SK-N-SH (cell line): ENCODE results near the gene SIDT1. TPM values are rescaled to one million over a fixed set of nuclear protein-coding genes. Genes with fewer than 3 reads are reported as not detected.

Source experiments
- CTCF ChIA-PET: fragments of 300-600, 350-600 bp; formaldehyde crosslinking; extraction: SDS; loops from one replicate; lab custom pipeline; 2021; lab: Yijun Ruan, JAX
- POLR2A ChIA-PET: fragments of 350-600 bp; sonication (Branson Sonifier 250); formaldehyde crosslinking; extraction: SDS; loops from one replicate; lab custom pipeline; 2020; ENCODE audit warnings: antibody characterized with exemption, inconsistent platforms; lab: Yijun Ruan, JAX
- DNase-seq: peaks from one replicate; pipeline ENCODE4 v3.0.0; 2012
- H2AFZ ChIP-seq: fragments of 200-600 bp; sonication (generic); 2 replicates; pipeline ENCODE4 v1.8.1; 2016; ENCODE audit warnings: antibody characterized with exemption, mild to moderate bottlenecking, low read depth
- H3F3A ChIP-seq: fragments of 200-600 bp; sonication (generic); replicated peaks from 2 replicates; pipeline ENCODE3; 2016; ENCODE audit warnings: antibody characterized with exemption, mild to moderate bottlenecking; ENCODE audit not compliant: insufficient read depth
- H3K27ac ChIP-seq, 2 experiments: fragments of 200-500 bp in 1 of 2; fragments of 200-600 bp in 1 of 2; sonication (Bioruptor generic) in 1 of 2; sonication (generic), shearing (Covaris generic) in 1 of 2; 2 replicates each; pipeline versions ENCODE4 v1.5.1 to v1.6.1; 2014 to 2016; ENCODE audit warnings: low read depth in 2 of 2, inconsistent platforms in 1 of 2, low read length in 1 of 2, mild to moderate bottlenecking in 1 of 2, mixed read lengths in 1 of 2
- H3K27me3 ChIP-seq: fragments of 200-600 bp; sonication (generic), shearing (Covaris generic); 2 replicates; pipeline ENCODE4 v1.6.1; 2016; ENCODE audit warnings: mixed run types; ENCODE audit not compliant: insufficient read depth
- H3K36me3 ChIP-seq, 2 experiments: fragments of 200-500 bp in 1 of 2; fragments of 200-600 bp in 1 of 2; sonication (Bioruptor generic) in 1 of 2; sonication (generic) in 1 of 2; replicated peaks in 1 of 2; 2 replicates each; pipeline versions ENCODE3 to v1.5.1; 2014 to 2016; ENCODE audit warnings: low read length in 1 of 2, mild to moderate bottlenecking in 1 of 2; ENCODE audit not compliant: insufficient read depth in 2 of 2, control insufficient read depth in 1 of 2
- H3K4me1 ChIP-seq, 2 experiments: fragments of 200-500 bp in 1 of 2; fragments of 200-600 bp in 1 of 2; sonication (Bioruptor generic) in 1 of 2; sonication (generic), shearing (Covaris generic) in 1 of 2; 2 replicates each; pipeline versions ENCODE4 v1.5.1 to v1.6.1; 2014 to 2016; ENCODE audit warnings: low read depth in 1 of 2, low read length in 1 of 2, mixed run types in 1 of 2; ENCODE audit not compliant: insufficient read depth in 2 of 2, control insufficient read depth in 1 of 2
- H3K4me2 ChIP-seq: fragments of 200-600 bp; sonication (generic), shearing (Covaris generic); 2 replicates; pipeline ENCODE4 v1.6.1; 2017; ENCODE audit warnings: mixed run types
- H3K4me3 ChIP-seq, 2 experiments: fragments of 200-500 bp in 1 of 2; fragments of 200-600 bp in 1 of 2; sonication (Bioruptor generic) in 1 of 2; sonication (generic), shearing (Covaris generic) in 1 of 2; 2 replicates each; pipeline versions ENCODE4 v1.5.1 to v1.8.1; 2014 to 2016; ENCODE audit warnings: low read depth in 2 of 2, inconsistent platforms in 1 of 2, low read length in 1 of 2, mild to moderate bottlenecking in 1 of 2, mixed read lengths in 1 of 2, moderate library complexity in 1 of 2
- H3K79me2 ChIP-seq: fragments of 200-600 bp; sonication (generic); 2 replicates; pipeline ENCODE4 v1.8.1; 2017; ENCODE audit warnings: mild to moderate bottlenecking; ENCODE audit not compliant: insufficient read depth
- H3K9ac ChIP-seq: fragments of 200-600 bp; sonication (generic); 2 replicates; pipeline ENCODE4 v1.6.1; 2017; ENCODE audit warnings: mixed run types
- H3K9me2 ChIP-seq: fragments of 200-600 bp; sonication (generic); 2 replicates; pipeline ENCODE4 v1.6.1; 2017; ENCODE audit warnings: mixed run types
- H3K9me3 ChIP-seq: fragments of 200-600 bp; sonication (generic); 2 replicates; pipeline ENCODE4 v1.6.1; 2017; ENCODE audit warnings: mixed run types, mild to moderate bottlenecking, moderate library complexity
- H4K20me1 ChIP-seq: fragments of 200-600 bp; sonication (generic); 2 replicates; pipeline ENCODE4 v1.6.1; 2017; ENCODE audit warnings: mild to moderate bottlenecking, mixed run types; ENCODE audit not compliant: insufficient read depth
- ELF1 ChIP-seq: IDR thresholded peaks from 2 replicates; pipeline ENCODE4 v1.4.0; 2012
- EP300 ChIP-seq, 2 experiments: IDR thresholded peaks; 2 replicates each; pipeline versions ENCODE4 v1.4.0 to v1.6.1; 2012; ENCODE audit warnings: borderline replicate concordance in 1 of 2, low read depth in 1 of 2, low read length in 1 of 2
- EZH2phosphoT487 ChIP-seq: fragments of 200-600 bp; sonication (generic); IDR thresholded peaks from 2 replicates; pipeline ENCODE4 v1.6.1; 2017; ENCODE audit warnings: low read depth, mixed run types, mild to moderate bottlenecking, antibody characterized with exemption, moderate library complexity, borderline replicate concordance
- FOSL2 ChIP-seq: IDR thresholded peaks from 2 replicates; pipeline ENCODE4 v1.4.0; 2012; ENCODE audit warnings: low read depth, mild to moderate bottlenecking, moderate library complexity, borderline replicate concordance
- FOXM1 ChIP-seq: IDR thresholded peaks from 2 replicates; pipeline ENCODE4 v1.4.0; 2012; ENCODE audit warnings: low read depth, mild to moderate bottlenecking
- GABPA ChIP-seq: IDR thresholded peaks from 2 replicates; pipeline ENCODE4 v1.4.0; 2012; ENCODE audit warnings: low read depth, mild to moderate bottlenecking
- JUND ChIP-seq: IDR thresholded peaks from 2 replicates; pipeline ENCODE4 v1.4.0; 2012
- MEF2A ChIP-seq: IDR thresholded peaks from 2 replicates; pipeline ENCODE4 v1.4.0; 2012; ENCODE audit warnings: low read depth, borderline replicate concordance
- POLR2AphosphoS5 ChIP-seq: IDR thresholded peaks from 2 replicates; pipeline ENCODE4 v1.6.1; 2012; ENCODE audit warnings: low read depth, low read length
- RAD21 ChIP-seq: IDR thresholded peaks from 2 replicates; pipeline ENCODE4 v1.6.1; 2012; ENCODE audit warnings: mild to moderate bottlenecking, low read length
- SIN3A ChIP-seq: IDR thresholded peaks from 2 replicates; pipeline ENCODE4 v1.6.1; 2012; ENCODE audit warnings: low read depth, mild to moderate bottlenecking, low read length, moderate library complexity, borderline replicate concordance
- TEAD4 ChIP-seq: IDR thresholded peaks from 2 replicates; pipeline ENCODE4 v1.4.0; 2012; ENCODE audit warnings: mild to moderate bottlenecking, borderline replicate concordance; ENCODE audit not compliant: insufficient read depth
- WGBS: methylation state at CpG from one replicate; pipeline ENCODE4 v1.1.6; 2017; ENCODE audit warnings: low lambda C conversion rate; 5-methylcytosine and 5-hydroxymethylcytosine counted together
- polyA plus RNA-seq, 3 experiments: library from polyadenylated mRNA; depleted of rRNA; stranded (reverse); fragments of >200 nt; gene quantifications; 2 replicates each; pipeline ENCODE4 v1.2.3, GENCODE V29; 2012
- TF ChIP-seq, protein P1 (sequence below): fragments of 200-600 bp; sonication (generic); IDR thresholded peaks from 2 replicates; pipeline ENCODE4 v1.6.1; 2017; ENCODE audit warnings: antibody characterized with exemption, mild to moderate bottlenecking, moderate library complexity
- TF ChIP-seq, protein P2 (sequence below): fragments of 150-350 bp; IDR thresholded peaks from 2 replicates; pipeline ENCODE4 v1.6.1; 2017; ENCODE audit warnings: antibody characterized with exemption, low read length, low read depth, borderline replicate concordance
- TF ChIP-seq, protein P3 (sequence below): IDR thresholded peaks from 2 replicates; pipeline ENCODE4; 2012
- TF ChIP-seq, protein P4 (sequence below): fragments of 150-350 bp; IDR thresholded peaks from 2 replicates; pipeline ENCODE4 v1.6.1; 2016; ENCODE audit warnings: mild to moderate bottlenecking, low read depth, low read length
- TF ChIP-seq, protein P5 (sequence below): IDR thresholded peaks from 2 replicates; pipeline ENCODE4 v1.6.1; 2012; ENCODE audit warnings: mild to moderate bottlenecking, low read depth, low read length, moderate library complexity
- TF ChIP-seq, protein P6 (sequence below): IDR thresholded peaks from 2 replicates; pipeline ENCODE4 v1.4.0; 2012; ENCODE audit warnings: low read depth

Gene SIDT1
- polyA plus RNA-seq, 1 of the 3 experiments (the other 2 are of a cell fraction), result 0.02 TPM

DNA sequence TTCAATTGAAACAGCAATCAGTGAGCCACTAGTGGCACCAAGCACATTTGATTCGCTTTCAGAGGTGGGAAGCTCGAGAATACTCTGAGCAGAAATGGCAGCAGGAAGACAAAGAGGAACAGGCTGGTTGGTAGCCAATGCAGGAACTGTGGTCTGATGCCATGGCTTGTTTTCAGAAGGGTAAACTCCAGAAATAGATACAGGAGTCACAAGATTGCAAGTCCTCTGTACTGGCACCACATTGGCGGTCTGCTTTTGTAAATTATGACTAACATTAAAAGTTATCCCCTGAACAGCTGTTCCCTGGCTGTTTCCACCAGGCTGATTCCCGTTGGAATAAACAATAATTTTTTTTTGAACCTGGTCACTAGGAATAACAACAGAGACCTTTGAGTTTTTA is 128.5 kb downstream of the SIDT1 start:
- CTCF ChIA-PET, result no interaction called here
- 97% methylated on average over 4 of the region's 4 CpGs for WGBS
- H3K27ac ChIP-seq, result no peak overlapping the region

More for the DNA sequence above, 128.5 kb downstream of the SIDT1 start:
- DNase-seq, result no peak
- Histone ChIP-seq H3K36me3 (peaks cover 26 to 40% of the 10 kb centered on the region in 2 experiments), H3K9ac (no peak overlapping the region), H4K20me1 (no peaks in the 10 kb centered on the region), H2AFZ (no peak overlapping the region), H3K4me2 (no peak overlapping the region), H3F3A (no peaks in the 10 kb centered on the region), H3K9me2 (no peaks in the 10 kb centered on the region), H3K79me2 (no peaks in the 10 kb centered on the region), H3K27me3 (no peaks in the 10 kb centered on the region), H3K9me3 (no peaks in the 10 kb centered on the region), H3K4me3 (no peak overlapping the region), H3K4me1 (no peaks in the 10 kb centered on the region)
- POLR2A ChIA-PET, result no interaction called here
- TF ChIP-seq, protein P1, sequence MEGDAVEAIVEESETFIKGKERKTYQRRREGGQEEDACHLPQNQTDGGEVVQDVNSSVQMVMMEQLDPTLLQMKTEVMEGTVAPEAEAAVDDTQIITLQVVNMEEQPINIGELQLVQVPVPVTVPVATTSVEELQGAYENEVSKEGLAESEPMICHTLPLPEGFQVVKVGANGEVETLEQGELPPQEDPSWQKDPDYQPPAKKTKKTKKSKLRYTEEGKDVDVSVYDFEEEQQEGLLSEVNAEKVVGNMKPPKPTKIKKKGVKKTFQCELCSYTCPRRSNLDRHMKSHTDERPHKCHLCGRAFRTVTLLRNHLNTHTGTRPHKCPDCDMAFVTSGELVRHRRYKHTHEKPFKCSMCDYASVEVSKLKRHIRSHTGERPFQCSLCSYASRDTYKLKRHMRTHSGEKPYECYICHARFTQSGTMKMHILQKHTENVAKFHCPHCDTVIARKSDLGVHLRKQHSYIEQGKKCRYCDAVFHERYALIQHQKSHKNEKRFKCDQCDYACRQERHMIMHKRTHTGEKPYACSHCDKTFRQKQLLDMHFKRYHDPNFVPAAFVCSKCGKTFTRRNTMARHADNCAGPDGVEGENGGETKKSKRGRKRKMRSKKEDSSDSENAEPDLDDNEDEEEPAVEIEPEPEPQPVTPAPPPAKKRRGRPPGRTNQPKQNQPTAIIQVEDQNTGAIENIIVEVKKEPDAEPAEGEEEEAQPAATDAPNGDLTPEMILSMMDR, result no peak
- TF ChIP-seq EZH2phosphoT487 (no peak), GABPA (no peak), FOXM1 (no peak), FOSL2 (no peak), ELF1 (no peak), EP300 (IDR thresholded peaks at IDR 0.05; ENCODE audit: borderline replicate concordance in 1 of 2, low read depth in 1 of 2, low read length in 1 of 2) (no peak), TEAD4 (no peak), POLR2AphosphoS5 (no peak), SIN3A (no peak), RAD21 (no peak), JUND (no peak), MEF2A (no peak)
- TF ChIP-seq, protein P2, sequence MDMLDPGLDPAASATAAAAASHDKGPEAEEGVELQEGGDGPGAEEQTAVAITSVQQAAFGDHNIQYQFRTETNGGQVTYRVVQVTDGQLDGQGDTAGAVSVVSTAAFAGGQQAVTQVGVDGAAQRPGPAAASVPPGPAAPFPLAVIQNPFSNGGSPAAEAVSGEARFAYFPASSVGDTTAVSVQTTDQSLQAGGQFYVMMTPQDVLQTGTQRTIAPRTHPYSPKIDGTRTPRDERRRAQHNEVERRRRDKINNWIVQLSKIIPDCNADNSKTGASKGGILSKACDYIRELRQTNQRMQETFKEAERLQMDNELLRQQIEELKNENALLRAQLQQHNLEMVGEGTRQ, result no peak
- TF ChIP-seq, protein P3, sequence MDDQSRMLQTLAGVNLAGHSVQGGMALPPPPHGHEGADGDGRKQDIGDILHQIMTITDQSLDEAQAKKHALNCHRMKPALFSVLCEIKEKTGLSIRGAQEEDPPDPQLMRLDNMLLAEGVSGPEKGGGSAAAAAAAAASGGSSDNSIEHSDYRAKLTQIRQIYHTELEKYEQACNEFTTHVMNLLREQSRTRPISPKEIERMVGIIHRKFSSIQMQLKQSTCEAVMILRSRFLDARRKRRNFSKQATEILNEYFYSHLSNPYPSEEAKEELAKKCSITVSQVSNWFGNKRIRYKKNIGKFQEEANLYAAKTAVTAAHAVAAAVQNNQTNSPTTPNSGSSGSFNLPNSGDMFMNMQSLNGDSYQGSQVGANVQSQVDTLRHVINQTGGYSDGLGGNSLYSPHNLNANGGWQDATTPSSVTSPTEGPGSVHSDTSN, result no peak
- TF ChIP-seq, protein P4, sequence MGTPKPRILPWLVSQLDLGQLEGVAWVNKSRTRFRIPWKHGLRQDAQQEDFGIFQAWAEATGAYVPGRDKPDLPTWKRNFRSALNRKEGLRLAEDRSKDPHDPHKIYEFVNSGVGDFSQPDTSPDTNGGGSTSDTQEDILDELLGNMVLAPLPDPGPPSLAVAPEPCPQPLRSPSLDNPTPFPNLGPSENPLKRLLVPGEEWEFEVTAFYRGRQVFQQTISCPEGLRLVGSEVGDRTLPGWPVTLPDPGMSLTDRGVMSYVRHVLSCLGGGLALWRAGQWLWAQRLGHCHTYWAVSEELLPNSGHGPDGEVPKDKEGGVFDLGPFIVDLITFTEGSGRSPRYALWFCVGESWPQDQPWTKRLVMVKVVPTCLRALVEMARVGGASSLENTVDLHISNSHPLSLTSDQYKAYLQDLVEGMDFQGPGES, result no peak
- TF ChIP-seq, protein P5, sequence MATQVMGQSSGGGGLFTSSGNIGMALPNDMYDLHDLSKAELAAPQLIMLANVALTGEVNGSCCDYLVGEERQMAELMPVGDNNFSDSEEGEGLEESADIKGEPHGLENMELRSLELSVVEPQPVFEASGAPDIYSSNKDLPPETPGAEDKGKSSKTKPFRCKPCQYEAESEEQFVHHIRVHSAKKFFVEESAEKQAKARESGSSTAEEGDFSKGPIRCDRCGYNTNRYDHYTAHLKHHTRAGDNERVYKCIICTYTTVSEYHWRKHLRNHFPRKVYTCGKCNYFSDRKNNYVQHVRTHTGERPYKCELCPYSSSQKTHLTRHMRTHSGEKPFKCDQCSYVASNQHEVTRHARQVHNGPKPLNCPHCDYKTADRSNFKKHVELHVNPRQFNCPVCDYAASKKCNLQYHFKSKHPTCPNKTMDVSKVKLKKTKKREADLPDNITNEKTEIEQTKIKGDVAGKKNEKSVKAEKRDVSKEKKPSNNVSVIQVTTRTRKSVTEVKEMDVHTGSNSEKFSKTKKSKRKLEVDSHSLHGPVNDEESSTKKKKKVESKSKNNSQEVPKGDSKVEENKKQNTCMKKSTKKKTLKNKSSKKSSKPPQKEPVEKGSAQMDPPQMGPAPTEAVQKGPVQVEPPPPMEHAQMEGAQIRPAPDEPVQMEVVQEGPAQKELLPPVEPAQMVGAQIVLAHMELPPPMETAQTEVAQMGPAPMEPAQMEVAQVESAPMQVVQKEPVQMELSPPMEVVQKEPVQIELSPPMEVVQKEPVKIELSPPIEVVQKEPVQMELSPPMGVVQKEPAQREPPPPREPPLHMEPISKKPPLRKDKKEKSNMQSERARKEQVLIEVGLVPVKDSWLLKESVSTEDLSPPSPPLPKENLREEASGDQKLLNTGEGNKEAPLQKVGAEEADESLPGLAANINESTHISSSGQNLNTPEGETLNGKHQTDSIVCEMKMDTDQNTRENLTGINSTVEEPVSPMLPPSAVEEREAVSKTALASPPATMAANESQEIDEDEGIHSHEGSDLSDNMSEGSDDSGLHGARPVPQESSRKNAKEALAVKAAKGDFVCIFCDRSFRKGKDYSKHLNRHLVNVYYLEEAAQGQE, result no peak
- TF ChIP-seq, protein P6, sequence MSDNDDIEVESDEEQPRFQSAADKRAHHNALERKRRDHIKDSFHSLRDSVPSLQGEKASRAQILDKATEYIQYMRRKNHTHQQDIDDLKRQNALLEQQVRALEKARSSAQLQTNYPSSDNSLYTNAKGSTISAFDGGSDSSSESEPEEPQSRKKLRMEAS, result no peak
